IMR-90 (cell line): ENCODE data around the gene HSP90AB1. TPM values are rescaled to one million over a fixed set of nuclear protein-coding genes. Genes with fewer than 3 reads are reported as not detected.

Experiments used
- ATAC-seq: fragments of 200-7000 bp; cut with Tn5 transposase; 2 replicates; pipeline ENCODE4 v1.9.1; 2020; ENCODE audit warnings: low read depth, mild to moderate bottlenecking, moderate library complexity
- BruUV-seq: library from RNA; stranded (reverse); fragments of 400-500 nt; replicated peaks from 2 replicates; lab custom pipeline; 2021; lab: Mats Ljungman, UMichigan
- CTCF ChIA-PET: fragments of 300-600 bp; formaldehyde crosslinking; extraction: SDS; loops from one replicate; lab custom pipeline; 2021; ENCODE audit warnings: antibody characterized with exemption; lab: Yijun Ruan, JAX
- POLR2A ChIA-PET: fragments of 300-600 bp; sonication (Branson Sonifier 250); formaldehyde crosslinking; loops from one replicate; lab custom pipeline; 2022; ENCODE audit warnings: antibody characterized with exemption; ENCODE audit not compliant: unreplicated experiment; lab: Charles Lee
- DNase-seq: peaks from one replicate; pipeline ENCODE4 v3.0.0; 2013
- H2AFZ ChIP-seq: replicated peaks from 2 replicates; pipeline ENCODE3; 2013; ENCODE audit warnings: low read length, mild to moderate bottlenecking; ENCODE audit not compliant: poor library complexity
- H2AK5ac ChIP-seq: 2 replicates; pipeline ENCODE4 v1.6.1; 2013; ENCODE audit warnings: low read depth, low read length, inconsistent platforms
- H2AK9ac ChIP-seq: replicated peaks from 2 replicates; pipeline ENCODE3; 2013; ENCODE audit warnings: mild to moderate bottlenecking, low read depth, low read length, moderate library complexity; ENCODE audit not compliant: poor library complexity
- H2BK120ac ChIP-seq: 2 replicates; pipeline ENCODE4 v1.6.1; 2013; ENCODE audit warnings: low read depth, low read length, inconsistent platforms
- H2BK15ac ChIP-seq: 3 replicates; pipeline ENCODE4 v1.6.1; 2013; ENCODE audit warnings: low read depth, low read length, inconsistent platforms
- H2BK20ac ChIP-seq: 2 replicates; pipeline ENCODE4 v1.6.1; 2013; ENCODE audit warnings: low read depth, mild to moderate bottlenecking, inconsistent platforms, low read length, moderate library complexity
- H2BK5ac ChIP-seq: 2 replicates; pipeline ENCODE4 v1.6.1; 2013; ENCODE audit warnings: mild to moderate bottlenecking, low read depth, low read length, inconsistent platforms; ENCODE audit not compliant: poor library complexity, severe bottlenecking
- H3K14ac ChIP-seq: replicated peaks from 2 replicates; pipeline ENCODE4 v1.6.1; 2013; ENCODE audit warnings: low read depth, low read length, inconsistent platforms
- H3K18ac ChIP-seq: 2 replicates; pipeline ENCODE4 v1.6.1; 2013; ENCODE audit warnings: low read depth, low read length, control low read depth
- H3K23ac ChIP-seq: 2 replicates; pipeline ENCODE4 v1.6.1; 2013; ENCODE audit warnings: low read depth, low read length, inconsistent platforms
- H3K27ac ChIP-seq: 2 replicates; pipeline ENCODE4 v1.5.1; 2013; ENCODE audit warnings: mild to moderate bottlenecking, control low read depth, low read length; ENCODE audit not compliant: insufficient read depth
- H3K27me3 ChIP-seq: 2 replicates; pipeline ENCODE4 v1.6.1; 2013; ENCODE audit warnings: low read length; ENCODE audit not compliant: control insufficient read depth, insufficient read depth
- H3K36me3 ChIP-seq: 2 replicates; pipeline ENCODE4 v1.6.1; 2013; ENCODE audit warnings: low read length, mixed read lengths; ENCODE audit not compliant: control insufficient read depth, insufficient read depth
- H3K4ac ChIP-seq: 2 replicates; pipeline ENCODE4 v1.6.1; 2013; ENCODE audit warnings: low read depth, low read length, inconsistent platforms
- H3K4me1 ChIP-seq: 2 replicates; pipeline ENCODE4 v1.6.1; 2013; ENCODE audit warnings: low read length, mixed read lengths; ENCODE audit not compliant: control insufficient read depth, insufficient read depth
- H3K4me2 ChIP-seq: 2 replicates; pipeline ENCODE4 v1.6.1; 2013; ENCODE audit warnings: low read depth, mild to moderate bottlenecking, control low read depth, low read length, moderate library complexity
- H3K4me3 ChIP-seq: 2 replicates; pipeline ENCODE4 v1.5.1; 2013; ENCODE audit warnings: low read depth, mild to moderate bottlenecking, control low read depth, low read length, moderate library complexity; ENCODE audit not compliant: insufficient read depth
- H3K56ac ChIP-seq: 2 replicates; pipeline ENCODE4 v1.6.1; 2013; ENCODE audit warnings: low read length, inconsistent platforms; ENCODE audit not compliant: insufficient read depth; ENCODE audit errors: extremely low read depth
- H3K79me1 ChIP-seq, 2 experiments: 2 replicates each; pipeline ENCODE4 v1.6.1; 2013; ENCODE audit warnings: low read length in 2 of 2, inconsistent platforms in 1 of 2, low read depth in 1 of 2
- H3K9ac ChIP-seq: 2 replicates; pipeline ENCODE4 v1.6.1; 2013; ENCODE audit warnings: low read depth, low read length, control low read depth
- H3K9me1 ChIP-seq: 2 replicates; pipeline ENCODE4 v1.6.1; 2013; ENCODE audit warnings: low read length, inconsistent platforms; ENCODE audit not compliant: insufficient read depth
- H3K9me3 ChIP-seq: 2 replicates; pipeline ENCODE4 v1.6.1; 2013; ENCODE audit warnings: low read length; ENCODE audit not compliant: control insufficient read depth, insufficient read depth
- H4K20me1 ChIP-seq: 2 replicates; pipeline ENCODE4 v1.6.1; 2013; ENCODE audit warnings: low read length, inconsistent platforms; ENCODE audit not compliant: insufficient read depth
- H4K5ac ChIP-seq: 2 replicates; pipeline ENCODE4 v1.6.1; 2013; ENCODE audit warnings: mild to moderate bottlenecking, low read depth, low read length, control low read depth
- H4K8ac ChIP-seq, 2 experiments: 2 replicates each; pipeline ENCODE4 v1.6.1; 2013; ENCODE audit warnings: low read depth in 2 of 2, low read length in 2 of 2, control low read depth in 1 of 2, inconsistent platforms in 1 of 2
- H4K91ac ChIP-seq: 2 replicates; pipeline ENCODE4 v1.6.1; 2013; ENCODE audit warnings: low read depth, low read length, inconsistent platforms; ENCODE audit not compliant: insufficient read depth
- CEBPB ChIP-seq: IDR thresholded peaks from 2 replicates; pipeline ENCODE4 v1.6.1; 2012; ENCODE audit warnings: low read depth, low read length, improper control_type of control experiment
- FOS ChIP-seq: fragments of 150-350 bp; IDR thresholded peaks from 2 replicates; pipeline ENCODE4 v1.6.1; 2016; ENCODE audit warnings: low read depth, low read length
- MAFK ChIP-seq: IDR thresholded peaks from 2 replicates; pipeline ENCODE4 v1.6.1; 2012; ENCODE audit warnings: low read depth, low read length, improper control_type of control experiment
- MAZ ChIP-seq: IDR thresholded peaks from 2 replicates; pipeline ENCODE4 v1.6.1; 2012; ENCODE audit warnings: low read depth, mild to moderate bottlenecking, low read length, improper control_type of control experiment, moderate library complexity, borderline replicate concordance
- MXI1 ChIP-seq: IDR thresholded peaks from 2 replicates; pipeline ENCODE4 v1.6.1; 2012; ENCODE audit warnings: low read depth, mild to moderate bottlenecking, low read length, moderate library complexity, borderline replicate concordance
- NFE2L2 ChIP-seq: fragments of 150-350 bp; IDR thresholded peaks from 2 replicates; pipeline ENCODE4 v1.6.1; 2016; ENCODE audit warnings: low read depth, mild to moderate bottlenecking, low read length
- SMC3 ChIP-seq: fragments of 150-350 bp; IDR thresholded peaks from 2 replicates; pipeline ENCODE4 v1.6.1; 2016; ENCODE audit warnings: low read depth, mild to moderate bottlenecking, antibody characterized with exemption, low read length, moderate library complexity
- WGBS, 2 experiments: methylation state at CpG; one replicate each; pipeline versions ENCODE4 v1.1.5 to v1.1.7; 2013; ENCODE audit warnings: missing lambda C conversion rate in 2 of 2; ENCODE audit not compliant: insufficient read length in 1 of 2; ENCODE audit errors: extremely low coverage in 2 of 2; 5-methylcytosine and 5-hydroxymethylcytosine counted together
- dilution Hi-C: fragments of 300-500 bp; cut with HindIII; formaldehyde crosslinking; loops from one replicate; pipeline ENCODE4 v1.14.3; 2018; ENCODE audit warnings: low sequenced_read_pairs; ENCODE audit not compliant: unreplicated experiment
- in situ Hi-C: fragments of 300-500 bp; cut with MboI; formaldehyde crosslinking; loops from 3 replicates; pipeline ENCODE4 v1.14.3; 2019; ENCODE audit warnings: low sequenced_read_pairs, inconsistent platforms, mixed read lengths
- intact Hi-C: fragments of 100-400 bp; cut with micrococcal nuclease; formaldehyde crosslinking; loops from 2 replicates; pipeline ENCODE4 v1.10.0; 2022
- polyA plus RNA-seq, 3 experiments: library from polyadenylated mRNA; depleted of rRNA; stranded (reverse); fragments of >200 nt; gene quantifications; 2 replicates each; pipeline ENCODE4 v1.2.3, GENCODE V29; 2012; ENCODE audit warnings: low replicate concordance in 1 of 3
- total RNA-seq: library from RNA; depleted of rRNA; stranded (reverse); fragments of >200 nt; gene quantifications from 2 replicates; pipeline ENCODE4 v1.2.3, GENCODE V29; 2012

The HSP90AB1 gene
- total and polyA plus RNA-seq, 2 of the 4 experiments (the other 2 are of a cell fraction): 887 to 1,307 TPM

- TF ChIP-seq FOS (no peak), SMC3 (no peak)
Observed at GRCh38 chr6:44278774-44279697, 32.1 kb downstream of the HSP90AB1 start (continued).

- ATAC-seq: no peak
- Histone ChIP-seq H3K9me1 (peaks cover 4% of the 10 kb centered on the region; the same call in 1 of the 2 replicates), H2AFZ (no peak overlapping the region), H2BK15ac (no peak overlapping the region), H3K4me3 (no peak overlapping the region), H4K91ac (no peak overlapping the region), H2AK9ac (no peak overlapping the region), H3K14ac (no peak overlapping the region), H3K27me3 (peaks cover 36% of the 10 kb centered on the region), H3K18ac (no peak overlapping the region), H4K8ac (no peak overlapping the region), H4K20me1 (no peaks in the 10 kb centered on the region; the same call in 1 of the 2 replicates), H3K4me1 (no peaks in the 10 kb centered on the region), H2BK20ac (no peak overlapping the region), H3K79me1 (no peaks in the 10 kb centered on the region), H3K36me3 (no peaks in the 10 kb centered on the region), H4K5ac (no peak overlapping the region), H3K9ac (no peak overlapping the region), H2BK120ac (no peak overlapping the region), H3K27ac (no peak overlapping the region), H2BK5ac (no peak overlapping the region), H3K4me2 (no peak overlapping the region), H3K9me3 (no peaks in the 10 kb centered on the region), H3K23ac (no peak overlapping the region), H3K56ac (no peak overlapping the region), H3K4ac (no peak overlapping the region), H2AK5ac (no peak overlapping the region)
- in situ Hi-C loops: loop anchor here (5.0 kb wide), 1 partner anchor 53 kb away; no protein-coding TSS in a partner anchor
- DNase-seq: no peak
- no peak for TF ChIP-seq CEBPB
- TF ChIP-seq MAZ: no peak
- TF ChIP-seq MAFK: no peak
- no peak for TF ChIP-seq MXI1
- no peak for TF ChIP-seq NFE2L2
- BruUV-seq: no TSS peak
- CTCF ChIA-PET: interaction anchor here (0.6 kb wide), 1 partner anchor 40 kb away, joined by 4 read pairs; no protein-coding TSS in a partner anchor
- intact Hi-C loops: no loop called here
- WGBS, 2 experiments: 0% methylated on average over 1 of the region's 2 CpGs; no CpG with 5 or more reads in 1 of the 2 experiments
- POLR2A ChIA-PET: no interaction called here
- dilution Hi-C loops: no loop called here
Observed at GRCh38 chr6:44284121-44284520, 37.2 kb downstream of the HSP90AB1 start.
